T1000 (cell line): ENCODE data around the gene TEX29.

Experiments used
- DNase-seq: peaks from one replicate; lab custom pipeline; 2025; ENCODE audit warnings: mixed read lengths; lab: John Stamatoyannopoulos, UW

TEX29 gene

DNA sequence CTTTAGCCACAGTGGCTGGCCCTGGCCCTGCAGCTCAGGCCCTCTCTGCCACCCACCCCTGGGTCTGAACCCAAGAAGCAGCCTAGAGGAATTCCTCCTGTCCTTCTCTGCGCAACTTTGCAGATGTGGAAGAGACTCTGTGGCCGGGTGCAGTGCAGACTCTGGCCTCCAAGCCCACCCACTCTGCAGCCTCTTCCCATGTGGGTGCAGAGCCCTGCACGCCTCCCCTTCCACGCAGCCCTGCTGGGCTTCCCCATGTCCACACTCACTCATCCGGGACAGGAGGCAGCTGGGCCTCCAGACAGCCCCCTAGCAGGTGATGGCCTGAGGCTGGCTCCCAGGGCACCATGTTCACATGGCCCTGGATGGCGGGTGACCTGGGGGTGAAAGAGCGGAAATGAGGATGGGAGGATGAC lies 2.5 kb downstream of the TEX29 start:
- DNase-seq: no peak

DNA sequence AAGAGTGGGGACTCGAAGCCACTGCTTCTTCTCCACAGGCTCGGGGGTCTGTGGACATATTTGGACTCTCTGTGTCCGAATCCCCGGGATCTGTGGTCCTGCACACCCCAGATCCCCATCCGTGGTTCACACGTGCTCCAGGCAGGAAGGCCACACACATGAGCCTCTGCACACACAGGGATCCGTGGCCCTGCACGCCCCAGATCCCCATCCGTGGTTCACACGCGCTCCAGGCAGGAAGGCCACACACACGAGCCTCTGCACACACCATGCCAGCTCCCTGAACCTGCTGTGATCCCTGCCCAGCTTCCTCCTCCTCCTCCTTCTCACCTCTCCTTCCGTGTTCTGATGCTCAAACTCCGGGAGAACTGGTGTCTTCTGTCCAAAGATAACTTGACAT lies 3.1 kb downstream of the TEX29 start:
- DNase-seq: no peak

DNA sequence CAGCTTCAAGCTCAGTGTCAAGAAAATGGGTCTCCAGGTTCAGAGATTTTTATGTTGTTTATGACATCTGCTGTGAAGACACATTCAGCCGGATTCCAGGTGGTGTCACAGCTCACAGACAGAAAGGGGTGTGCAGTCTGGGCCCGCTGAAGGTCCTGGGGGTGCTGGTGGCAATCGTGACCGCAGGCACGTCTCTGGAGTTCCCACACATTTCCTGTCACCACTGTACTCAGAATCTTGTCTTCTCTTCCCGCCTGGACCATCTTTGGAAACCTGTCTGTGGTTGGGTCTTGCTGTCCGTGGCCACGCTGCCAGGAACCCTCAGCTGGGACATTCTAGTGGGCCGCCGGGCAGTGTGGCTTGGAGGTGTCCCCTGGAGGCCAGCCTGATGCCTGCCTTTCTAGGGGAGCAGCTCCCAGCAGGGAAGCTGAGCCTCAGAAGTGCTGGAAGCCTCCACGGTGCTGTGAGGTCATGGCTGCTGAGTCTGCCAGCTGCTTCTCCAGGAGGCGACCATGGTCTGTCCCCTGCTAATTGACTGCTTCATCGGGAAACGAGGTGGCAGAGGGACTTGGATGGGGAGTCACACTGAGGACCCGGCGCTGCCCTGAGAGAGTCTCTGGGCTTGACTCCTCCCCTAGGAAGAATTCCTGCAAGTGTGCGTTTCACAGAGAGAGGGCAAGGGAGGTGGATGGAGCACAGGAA lies 3.7 kb downstream of the TEX29 start:
- no peak for DNase-seq

DNA sequence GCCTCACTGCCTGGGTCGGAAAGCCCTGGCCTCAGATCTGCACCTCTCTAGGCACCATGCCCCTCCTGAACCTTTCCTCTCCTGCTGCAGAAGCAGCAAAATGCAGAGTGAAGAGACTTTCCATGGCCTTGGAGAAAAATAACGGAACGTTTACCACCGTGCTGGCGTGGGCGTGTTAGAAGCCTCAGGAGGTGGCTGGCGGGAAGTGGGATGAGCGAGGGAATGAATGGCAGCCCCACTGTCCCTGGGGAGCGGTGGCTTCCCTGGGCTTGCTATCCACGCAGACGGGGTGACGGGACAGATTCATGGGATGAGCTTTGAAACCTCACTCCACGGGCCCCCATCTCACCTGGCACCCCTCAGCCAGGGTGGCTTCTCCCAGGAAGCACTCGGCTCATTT lies 4.3 kb downstream of the TEX29 start:
- no peak for DNase-seq

DNA sequence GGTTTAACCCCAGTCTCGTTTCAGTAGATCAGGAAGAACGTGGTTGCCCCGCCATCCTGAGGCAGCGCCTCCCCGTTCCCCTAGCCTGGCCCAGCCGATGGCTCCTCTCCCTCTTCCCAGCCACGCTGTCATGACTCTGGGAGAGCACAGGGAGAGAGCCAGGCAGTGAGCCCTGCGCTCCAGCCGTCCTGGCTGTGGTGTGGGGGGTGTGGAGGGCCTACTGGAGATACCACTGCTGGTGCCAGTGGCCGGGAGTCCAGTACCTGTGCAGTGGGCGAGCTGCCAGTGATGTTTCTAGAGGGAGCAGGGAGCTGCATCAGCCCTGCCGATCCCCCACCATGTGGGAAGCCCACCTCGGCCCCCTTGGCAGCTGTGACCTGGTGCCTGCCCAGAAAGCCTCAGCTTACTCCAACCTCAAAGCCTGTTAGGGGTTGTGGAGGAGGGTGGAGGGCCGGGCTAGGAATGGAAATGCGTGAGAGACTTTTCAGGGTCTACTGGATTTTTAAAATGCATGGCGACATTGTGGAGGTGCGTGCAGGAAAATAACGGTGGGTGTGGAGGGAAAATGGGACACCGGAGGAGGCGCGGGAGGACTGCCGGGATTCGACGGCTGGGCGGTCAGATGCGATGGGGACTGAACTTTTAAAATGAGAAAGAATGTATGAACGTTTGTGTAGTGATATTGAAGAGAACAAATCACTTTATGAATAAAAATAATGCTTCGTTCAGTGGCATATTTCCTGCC lies 4.9 kb downstream of the TEX29 start:
- DNase-seq: no peak

DNA sequence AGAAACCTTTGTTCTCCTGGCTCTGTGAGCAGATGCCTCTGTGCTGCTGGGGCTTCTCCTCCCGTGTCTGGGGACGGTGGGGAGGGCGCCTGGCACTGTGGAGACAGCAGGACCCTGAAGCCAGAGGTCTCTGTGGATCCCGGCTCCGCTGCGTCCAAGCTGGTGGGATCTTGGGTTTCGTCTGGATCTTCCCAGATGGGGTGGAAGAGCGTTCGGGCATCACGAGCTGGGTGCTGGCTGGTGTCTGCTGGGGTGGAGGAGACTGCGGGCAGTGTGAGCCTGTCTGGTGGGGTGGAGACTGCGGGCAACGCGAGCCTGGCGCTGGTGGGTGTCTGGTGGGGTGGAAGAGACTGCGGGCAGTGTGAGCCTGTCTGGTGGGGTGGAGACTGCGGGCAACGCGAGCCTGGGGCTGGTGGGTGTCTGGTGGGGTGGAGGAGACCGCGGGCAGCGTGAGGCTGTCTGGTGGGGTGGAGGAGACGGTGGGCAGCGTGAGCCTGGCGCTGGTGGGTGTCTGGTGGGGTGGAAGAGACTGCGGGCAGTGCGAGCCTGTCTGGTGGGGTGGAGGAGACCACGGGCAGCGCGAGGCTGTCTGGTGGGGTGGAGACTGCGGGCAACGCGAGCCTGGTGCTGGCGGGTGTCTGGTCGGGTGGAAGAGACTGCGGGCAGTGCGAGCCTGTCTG lies 5.6 kb downstream of the TEX29 start:
- DNase-seq: no peak

DNA sequence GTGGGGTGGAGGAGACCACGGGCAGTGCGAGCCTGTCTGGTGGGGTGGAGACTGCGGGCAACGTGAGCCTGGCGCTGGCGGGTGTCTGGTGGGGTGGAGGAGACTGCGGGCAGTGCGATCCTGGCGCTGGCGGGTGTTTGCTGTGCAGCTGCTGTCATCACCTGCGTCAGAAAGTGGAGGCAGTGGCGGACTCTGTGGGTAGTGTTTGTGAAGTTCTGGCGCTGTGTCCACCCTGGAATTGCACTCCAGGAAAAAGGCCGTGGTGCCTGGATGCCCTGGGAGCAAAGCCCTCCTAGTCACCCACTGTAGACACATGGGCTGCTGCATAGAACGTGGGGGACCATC lies 6.2 kb downstream of the TEX29 start:
- no peak for DNase-seq

DNA sequence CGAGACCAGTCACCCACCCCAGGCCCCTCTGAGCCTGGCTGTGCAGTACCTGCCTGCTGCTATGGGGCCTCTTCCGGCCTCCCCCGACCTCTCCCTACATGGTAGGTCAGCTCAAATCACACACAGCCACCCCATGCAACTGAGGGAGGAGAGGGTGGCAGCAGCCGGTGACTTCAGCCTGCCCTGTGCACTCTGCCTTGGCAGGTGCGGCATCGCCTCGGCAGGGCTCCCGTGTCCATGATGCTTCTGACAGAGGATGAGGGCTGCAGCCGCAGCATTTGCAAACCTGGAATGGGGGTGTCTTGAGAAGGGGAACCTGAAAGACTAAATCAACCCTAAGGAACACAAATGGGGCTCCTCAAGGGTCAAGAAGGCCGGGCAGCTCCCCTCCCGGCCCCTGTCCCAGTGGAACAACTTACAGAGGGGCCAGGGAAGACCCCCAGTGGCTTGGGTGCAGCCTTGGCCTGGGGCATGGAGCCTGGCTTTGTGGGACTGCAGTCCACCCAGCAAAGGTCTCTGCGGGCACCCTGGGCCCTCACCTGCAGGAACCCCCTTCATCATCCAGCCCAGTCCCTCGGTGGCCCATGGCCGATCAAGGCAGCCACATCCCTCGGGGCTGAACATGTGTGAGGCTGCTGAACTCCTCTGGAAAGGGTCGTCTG lies 6.7 kb downstream of the TEX29 start:
- DNase-seq: no peak

DNA sequence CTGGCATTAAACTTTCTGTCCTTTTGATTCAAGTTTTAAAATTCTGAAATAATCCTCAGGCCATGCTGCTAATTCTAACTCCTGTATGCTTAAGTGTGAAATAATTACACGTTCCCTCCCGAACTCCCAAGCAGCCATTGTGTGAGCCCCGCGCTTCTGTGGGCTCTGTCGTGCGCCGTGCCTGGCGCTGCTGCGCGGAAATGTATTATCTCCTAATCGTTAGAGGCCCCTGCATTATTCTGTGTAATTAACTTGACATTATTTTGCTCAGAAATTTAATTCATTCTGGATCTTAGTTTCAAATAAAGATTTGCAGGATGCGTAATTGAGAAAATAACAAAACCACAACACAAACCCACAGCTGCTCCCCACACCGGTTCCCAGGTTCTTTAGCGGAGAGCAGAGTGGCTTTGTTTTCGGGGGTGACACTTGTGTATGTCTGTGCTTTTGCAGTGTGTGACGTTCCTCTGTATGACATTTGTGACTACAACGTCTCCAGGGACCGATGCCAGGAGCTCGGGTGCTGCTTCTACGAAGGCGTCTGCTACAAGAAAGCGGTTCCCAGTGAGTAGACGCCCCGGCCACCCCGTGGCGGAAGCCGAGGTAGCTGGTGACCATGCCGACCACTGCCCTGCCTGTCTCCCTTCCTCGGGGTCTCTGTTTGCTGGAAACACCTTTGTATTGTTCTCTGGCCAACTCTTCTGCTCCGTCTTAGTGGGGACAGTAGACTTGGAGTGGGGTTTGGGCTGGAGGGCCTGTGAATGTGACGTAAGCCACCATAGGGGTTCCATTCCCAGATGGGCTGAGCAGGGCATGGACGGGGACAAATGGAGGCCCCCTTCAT lies 7.5 kb downstream of the TEX29 start:
- DNase-seq: no peak

DNA sequence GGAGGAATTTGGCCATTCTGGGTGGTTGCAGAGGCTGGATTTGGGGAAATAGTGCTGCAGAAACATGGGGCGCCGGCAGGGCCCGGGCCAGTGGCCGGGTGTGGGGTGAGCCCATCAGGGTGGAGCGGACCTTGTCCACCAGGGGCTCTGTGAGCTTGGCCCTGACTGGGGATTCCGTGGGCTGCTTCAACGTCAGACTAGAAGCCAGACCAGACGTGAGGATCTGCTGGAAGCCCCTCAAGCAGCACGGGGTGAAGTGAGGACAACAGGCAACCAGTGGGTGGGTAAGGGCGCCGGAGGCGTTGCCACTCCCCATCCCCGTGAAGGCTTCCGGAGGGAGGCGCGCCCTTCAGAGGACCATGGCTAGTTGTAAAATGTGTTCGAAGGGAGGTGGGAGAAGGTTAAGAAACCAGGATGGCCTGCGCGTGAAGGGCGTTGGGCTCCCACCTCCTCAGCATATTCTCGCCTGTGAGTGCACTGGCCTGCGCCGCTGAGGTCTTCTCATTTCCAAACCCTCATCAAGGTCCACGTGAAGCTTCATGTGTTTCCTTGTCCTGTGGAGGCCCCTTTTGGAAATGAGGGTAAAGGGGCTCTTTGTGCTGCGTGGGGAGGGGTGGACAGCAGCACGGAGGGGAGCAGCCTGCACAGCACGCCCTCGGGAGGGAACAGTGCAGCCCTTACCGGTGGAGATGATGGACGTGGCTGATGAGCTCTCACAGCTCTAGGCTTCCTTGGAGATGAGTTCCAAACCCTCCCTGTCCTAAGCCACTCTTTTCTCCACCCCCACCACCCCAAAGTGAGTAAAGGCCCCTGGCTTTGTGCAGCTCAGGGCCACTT lies 8.3 kb downstream of the TEX29 start:
- DNase-seq: no peak

DNA sequence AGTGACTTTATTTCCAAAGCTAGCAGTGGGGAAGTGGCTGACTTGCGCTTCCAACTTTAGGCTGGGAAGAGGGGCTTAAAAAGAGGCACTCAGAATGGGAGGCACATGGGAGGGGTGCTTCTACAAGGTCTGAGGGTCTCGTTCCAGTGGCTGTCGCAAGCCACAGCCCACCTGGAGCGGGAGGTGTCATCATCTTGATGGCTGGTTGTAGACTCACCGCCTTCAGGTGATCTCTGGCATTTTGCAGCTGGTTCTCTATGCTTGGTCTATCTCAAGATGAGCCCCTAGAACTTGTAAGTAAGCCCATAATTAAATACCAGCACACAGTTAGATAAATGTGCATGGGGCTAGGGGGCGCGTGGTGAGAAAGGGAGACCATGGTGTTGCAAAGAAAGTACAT lies 9.2 kb downstream of the TEX29 start:
- no peak for DNase-seq

DNA sequence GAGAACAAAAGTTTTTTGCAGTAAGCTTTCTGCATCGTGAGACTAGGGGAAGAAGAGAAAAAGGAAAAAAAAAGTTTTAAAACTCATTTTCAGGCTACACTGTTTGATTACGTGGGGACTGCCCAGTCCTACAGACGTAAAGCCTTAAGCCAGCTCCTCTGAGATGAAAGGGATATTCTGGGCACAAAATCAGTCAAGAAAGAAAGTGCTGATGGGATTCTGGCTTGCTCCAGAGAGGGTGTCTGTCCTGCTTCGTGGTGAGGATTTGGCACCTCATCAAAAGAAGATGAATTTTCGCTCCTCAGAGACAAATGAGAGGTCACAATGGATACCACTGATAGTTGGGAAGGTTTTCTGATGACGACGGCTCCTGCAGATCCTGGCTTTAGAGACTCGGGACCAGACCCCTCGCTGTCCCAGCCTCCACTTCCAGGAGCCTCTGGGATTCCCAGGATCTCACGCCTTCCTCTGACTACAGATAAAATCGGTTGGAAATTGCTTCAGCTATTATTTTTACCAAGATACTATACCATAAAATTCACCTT lies 9.7 kb downstream of the TEX29 start:
- DNase-seq: no peak

DNA sequence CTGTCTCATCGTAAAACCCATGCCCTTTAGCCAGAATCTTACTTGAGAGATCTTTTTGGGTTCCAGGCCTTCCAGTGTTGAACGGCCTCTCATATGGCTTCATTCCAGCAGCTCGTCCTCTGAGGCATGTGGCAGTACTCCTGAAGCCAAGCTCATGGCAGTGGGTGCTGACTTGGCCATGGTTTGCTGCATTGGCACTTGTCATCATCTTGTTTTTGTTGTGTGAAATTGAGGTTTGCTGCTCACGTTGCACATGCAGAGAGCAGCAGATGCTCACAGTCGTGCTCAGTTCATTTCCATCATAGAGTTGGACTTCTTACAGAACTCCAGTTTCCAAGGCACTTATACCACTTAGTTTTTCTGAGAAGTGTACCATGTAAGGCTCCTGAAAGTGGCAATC lies 14.9 kb downstream of the TEX29 start:
- DNase-seq: no peak

DNA sequence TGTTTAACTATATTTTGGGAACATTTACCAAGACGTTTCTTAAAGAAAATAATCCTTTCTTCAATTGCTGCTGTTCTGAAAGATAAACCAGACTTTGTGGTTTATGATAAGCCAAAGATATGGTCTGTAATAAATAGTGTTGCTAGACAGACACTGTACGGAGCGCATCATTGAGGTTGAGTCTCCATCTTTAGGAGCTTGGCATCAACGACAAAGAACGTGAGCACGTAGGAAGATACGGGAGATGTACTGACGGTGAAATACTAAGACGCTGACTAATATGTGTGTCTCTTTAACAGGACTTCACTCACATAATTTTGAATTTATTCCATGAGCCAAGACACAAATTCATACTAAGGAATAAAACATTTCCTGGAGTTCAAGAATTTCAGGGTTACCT lies 16.2 kb downstream of the TEX29 start:
- DNase-seq: no peak

DNA sequence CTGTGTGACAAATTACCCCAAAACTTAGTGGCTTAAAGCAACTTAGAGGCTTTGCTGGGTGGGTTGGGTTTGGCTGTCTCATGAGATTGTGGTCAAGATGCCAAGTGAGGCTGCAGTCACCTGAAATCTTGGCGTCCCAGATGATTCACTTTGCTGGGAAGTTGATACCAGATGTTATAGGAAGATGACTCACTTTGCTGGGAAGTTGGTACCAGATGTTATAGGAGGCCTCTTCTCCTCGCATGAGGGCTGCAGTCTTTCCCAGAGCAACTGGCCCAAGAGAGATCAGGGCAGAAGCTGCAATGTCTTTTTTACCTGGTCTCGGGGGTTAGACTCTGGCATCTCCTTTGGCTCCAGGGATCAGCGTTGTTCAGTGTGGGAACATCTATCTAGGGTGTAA lies 16.8 kb downstream of the TEX29 start:
- DNase-seq: peak; percentile 60

DNA sequence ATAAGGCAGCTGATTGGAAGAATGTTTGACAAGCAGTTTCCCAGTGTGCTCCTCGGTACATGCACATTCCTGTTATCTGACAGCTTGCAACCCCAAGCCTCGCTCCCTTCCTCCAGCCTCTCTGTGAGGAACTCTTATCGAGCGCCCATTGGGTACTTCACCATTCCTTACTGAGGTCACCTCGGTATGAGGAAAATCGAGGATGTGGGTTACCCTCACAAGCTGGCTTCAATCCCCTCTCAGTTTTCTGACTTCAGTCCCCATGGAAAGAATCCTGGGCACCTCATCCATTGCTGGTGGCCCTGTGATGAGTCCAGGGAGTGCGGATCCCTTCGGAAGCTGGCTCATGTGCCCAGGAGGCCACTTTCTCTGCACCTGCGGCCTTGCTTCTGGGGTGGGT lies 17.3 kb downstream of the TEX29 start:
- DNase-seq: no peak

DNA sequence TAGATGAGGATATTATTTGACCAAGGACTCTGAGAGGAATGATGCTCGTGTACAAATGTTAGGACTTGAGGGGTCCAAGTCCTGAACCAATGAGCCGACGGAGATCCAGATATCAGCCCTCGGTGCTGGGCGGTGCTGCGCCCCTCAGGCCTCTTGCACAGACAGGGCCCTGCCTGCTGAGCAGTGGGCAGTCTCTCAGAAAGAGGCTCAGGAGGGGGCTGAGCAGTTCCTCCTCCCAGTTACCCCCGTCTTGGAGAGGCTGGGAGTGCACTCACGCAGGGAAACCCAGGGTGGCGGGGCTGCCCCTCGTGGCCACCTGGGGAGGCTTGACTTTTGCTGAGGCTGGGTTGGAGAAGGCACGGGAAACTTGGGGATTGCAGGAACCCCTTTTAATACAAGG lies 18.4 kb downstream of the TEX29 start:
- DNase-seq: no peak

DNA sequence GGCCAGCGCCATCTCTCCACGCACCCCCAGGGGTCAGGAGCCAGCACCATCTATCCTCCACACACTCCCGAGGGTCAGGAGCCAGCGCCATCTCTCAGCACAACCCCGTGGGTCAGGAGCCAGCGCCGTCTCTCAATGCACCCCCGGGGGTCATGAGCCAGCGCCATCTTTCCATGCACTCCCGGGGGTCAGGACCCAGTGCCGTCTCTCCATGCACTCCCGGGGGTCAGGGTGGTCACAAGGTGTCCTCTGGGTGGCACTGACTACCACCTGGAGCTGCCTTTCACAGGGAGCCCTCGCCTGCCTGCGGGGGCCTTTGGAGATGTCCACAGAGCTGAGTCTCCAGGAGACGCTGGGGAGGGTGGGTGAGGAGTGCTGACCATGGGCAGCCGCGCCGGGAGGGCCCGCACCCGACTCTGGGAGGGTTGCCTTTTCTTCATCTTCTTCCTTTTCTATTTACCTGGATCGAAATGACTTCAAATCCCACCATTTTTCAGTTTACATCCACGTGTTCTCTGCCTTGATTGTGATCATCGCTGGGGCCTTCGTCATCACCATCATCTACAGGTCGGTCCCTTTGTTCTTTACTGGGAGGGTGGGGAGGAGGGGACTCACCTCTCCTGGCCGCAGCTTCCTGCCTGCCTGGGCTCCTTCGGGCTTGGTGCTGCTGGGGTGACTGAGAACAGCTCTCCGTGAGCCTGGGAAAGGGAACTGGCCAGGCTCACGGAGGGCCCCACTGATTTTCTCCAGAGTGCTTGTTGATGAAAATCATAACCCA lies 19.1 kb downstream of the TEX29 start:
- DNase-seq: no peak

DNA sequence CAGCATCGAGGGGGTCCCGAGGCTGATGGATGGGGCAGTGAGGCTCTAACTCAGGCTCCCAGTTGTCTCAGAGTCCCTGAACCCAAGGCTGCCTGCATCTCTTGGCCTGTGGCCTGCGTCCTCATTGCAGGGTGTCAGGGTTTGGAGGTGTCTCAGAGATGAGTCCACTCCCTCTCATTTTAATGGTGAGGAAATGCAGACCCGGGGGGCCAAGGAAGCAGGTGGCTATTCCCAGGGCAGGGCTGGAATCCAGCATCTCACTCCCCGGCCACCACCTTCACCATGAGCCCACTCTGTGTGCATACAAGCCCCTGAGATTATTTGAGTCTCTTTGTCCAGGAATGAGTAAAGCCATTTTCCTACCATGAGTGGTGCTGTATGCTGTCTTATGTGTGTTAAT lies 21.4 kb downstream of the TEX29 start:
- DNase-seq: no peak

DNA sequence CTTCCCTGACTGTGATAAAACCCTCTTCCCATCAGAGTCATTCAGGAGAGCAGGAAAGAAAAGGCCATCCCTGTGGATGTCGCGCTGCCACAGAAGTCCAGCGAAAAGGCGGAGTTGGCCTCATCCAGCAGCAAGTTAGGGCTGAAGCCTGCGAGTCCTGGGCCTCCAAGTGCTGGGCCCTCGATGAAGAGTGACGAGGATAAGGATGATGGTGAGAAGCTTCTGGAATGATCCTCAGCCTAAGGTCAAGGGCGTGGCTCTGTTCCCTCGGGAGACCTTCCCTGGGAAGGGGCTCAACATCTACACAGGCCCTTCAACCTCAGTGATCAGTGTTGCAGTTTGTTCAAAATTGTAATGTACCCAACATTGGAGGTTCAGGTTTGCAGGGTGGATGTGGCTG lies 22.3 kb downstream of the TEX29 start:
- DNase-seq: no peak
